ENCODE results near the gene TMPRSS6. TPM values are rescaled to one million over a fixed set of nuclear protein-coding genes. Genes with fewer than 3 reads are reported as not detected.

Gene TMPRSS6
- total RNA-seq, 2 donors from 2014 or later, result 0.33 to 0.52 TPM

DNA sequence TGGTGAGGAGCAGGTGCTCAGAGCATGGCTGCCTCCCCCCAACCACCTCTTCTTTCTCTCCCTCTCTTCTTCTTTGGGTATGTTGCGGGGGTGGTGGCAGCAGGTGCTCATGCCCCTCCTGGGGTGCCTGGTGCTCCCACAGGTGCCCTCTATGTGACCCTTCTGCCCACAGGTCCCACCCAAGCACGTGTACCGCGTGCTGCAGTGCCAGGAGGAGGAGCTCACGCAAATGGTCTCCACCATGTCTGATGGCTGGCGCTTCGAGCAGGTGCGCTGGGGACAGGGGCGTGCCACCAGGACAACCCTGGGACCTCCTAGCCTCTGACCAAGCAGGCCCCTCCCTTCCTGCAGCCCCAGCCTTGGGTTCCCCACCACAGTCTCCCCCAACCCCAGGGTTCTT is 52.3 kb downstream of the TMPRSS6 start:
- Histone ChIP-seq H3K27ac (no peak overlapping the region), H3K36me3 (replicated peaks in 1 of 2; ENCODE audit: insufficient read depth in 1 of 2, low read depth in 2 of 2) (no peaks in the 10 kb centered on the region), H3K27me3 (no peaks in the 10 kb centered on the region), H3K4me3 (no peak overlapping the region), H3K9me3 (no peaks in the 10 kb centered on the region), H3K4me1 (peaks cover 3% of the 10 kb centered on the region)
- TF ChIP-seq, protein P1, sequence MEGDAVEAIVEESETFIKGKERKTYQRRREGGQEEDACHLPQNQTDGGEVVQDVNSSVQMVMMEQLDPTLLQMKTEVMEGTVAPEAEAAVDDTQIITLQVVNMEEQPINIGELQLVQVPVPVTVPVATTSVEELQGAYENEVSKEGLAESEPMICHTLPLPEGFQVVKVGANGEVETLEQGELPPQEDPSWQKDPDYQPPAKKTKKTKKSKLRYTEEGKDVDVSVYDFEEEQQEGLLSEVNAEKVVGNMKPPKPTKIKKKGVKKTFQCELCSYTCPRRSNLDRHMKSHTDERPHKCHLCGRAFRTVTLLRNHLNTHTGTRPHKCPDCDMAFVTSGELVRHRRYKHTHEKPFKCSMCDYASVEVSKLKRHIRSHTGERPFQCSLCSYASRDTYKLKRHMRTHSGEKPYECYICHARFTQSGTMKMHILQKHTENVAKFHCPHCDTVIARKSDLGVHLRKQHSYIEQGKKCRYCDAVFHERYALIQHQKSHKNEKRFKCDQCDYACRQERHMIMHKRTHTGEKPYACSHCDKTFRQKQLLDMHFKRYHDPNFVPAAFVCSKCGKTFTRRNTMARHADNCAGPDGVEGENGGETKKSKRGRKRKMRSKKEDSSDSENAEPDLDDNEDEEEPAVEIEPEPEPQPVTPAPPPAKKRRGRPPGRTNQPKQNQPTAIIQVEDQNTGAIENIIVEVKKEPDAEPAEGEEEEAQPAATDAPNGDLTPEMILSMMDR (IDR thresholded peaks at IDR 0.05), result no peak
- TF ChIP-seq POLR2A (IDR thresholded peaks at IDR 0.05), result no peak
- intact Hi-C loops (cut with DNase I), result loop anchor here (10.0 kb wide), 2 partner anchors 192 to 272 kb away; partner anchors contain the start of gene NCF4
- WGBS, 2 donors, result 78 to 80% methylated on average over 9 of the region's 9 CpGs
- DNase-seq (no peak), ATAC-seq (no peak)

DNA sequence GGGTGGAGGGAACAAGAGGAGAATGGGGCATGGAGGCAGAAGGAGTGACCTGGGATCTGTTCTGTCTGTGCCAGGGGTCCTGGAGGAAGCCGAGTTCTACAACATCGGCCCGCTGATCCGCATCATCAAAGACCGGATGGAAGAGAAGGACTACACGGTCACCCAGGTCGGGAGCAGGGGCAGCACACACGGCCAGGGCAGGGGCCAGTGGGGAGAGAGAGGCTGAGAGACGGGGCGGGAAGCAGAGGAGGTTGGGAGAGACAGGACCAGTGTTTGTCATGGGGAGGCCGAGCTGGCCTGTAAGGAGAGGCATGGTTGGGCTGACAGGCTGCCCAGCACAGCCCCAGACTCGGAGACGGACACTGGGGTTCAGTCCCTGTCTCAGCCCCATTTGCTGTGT is 53.3 kb downstream of the TMPRSS6 start:
- Histone ChIP-seq H3K27me3 (no peaks in the 10 kb centered on the region), H3K9me3 (no peaks in the 10 kb centered on the region), H3K36me3 (replicated peaks in 1 of 2; ENCODE audit: insufficient read depth in 1 of 2, low read depth in 2 of 2) (no peaks in the 10 kb centered on the region), H3K4me1 (peaks cover 8% of the 10 kb centered on the region), H3K27ac (no peak overlapping the region), H3K4me3 (no peak overlapping the region)
- 86% methylated on average over 12 to 13 of the region's 13 CpGs for WGBS, 2 donors
- ATAC-seq, result no peak
- DNase-seq, result no peak
- intact Hi-C loops (cut with DNase I), result loop anchor here (10.0 kb wide), 2 partner anchors 191 to 271 kb away; partner anchors contain the start of gene NCF4
- TF ChIP-seq, protein P1 (IDR thresholded peaks at IDR 0.05), result no peak
- no peak for TF ChIP-seq POLR2A (IDR thresholded peaks at IDR 0.05)

DNA sequence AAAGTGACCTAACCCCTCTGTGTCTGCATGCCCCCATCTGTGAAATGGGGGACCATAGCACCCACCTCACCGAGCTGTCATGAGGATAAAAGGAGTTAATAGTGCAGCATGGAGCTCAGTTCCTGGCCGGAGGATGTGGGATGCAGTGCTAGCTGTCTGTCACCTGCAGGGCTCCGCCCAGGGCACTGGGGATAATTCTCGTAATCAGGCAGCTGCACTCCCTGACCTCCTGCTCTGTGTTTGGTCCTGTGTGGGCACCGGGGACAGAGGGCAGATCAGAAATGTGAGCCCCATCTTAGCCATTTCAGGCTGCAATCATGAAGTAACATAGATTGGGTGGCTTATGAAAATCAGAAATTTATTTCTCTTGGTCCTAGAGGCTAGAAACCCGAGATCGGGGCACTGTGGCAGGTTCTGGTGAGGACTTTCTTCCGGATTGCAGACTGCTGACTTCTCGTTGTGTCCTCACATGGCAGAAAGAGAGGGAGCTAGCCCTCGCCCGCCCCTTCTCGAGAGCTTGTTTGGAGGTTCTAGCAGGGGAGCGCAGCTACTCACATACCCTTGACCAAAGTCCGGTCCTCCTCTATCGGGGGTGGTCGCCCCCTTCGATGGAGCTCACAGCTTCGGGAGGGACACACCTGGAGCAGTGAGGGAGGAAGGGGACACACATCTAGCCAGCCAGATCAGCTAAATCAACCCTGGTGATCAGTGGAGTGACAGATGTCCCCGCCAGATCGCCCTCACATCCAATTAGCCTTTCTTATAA is 54.7 kb downstream of the TMPRSS6 start:
- Histone ChIP-seq H3K4me3 (no peak overlapping the region), H3K27me3 (no peaks in the 10 kb centered on the region), H3K27ac (no peak overlapping the region), H3K4me1 (peaks cover 8% of the 10 kb centered on the region), H3K9me3 (no peaks in the 10 kb centered on the region), H3K36me3 (replicated peaks in 1 of 2; ENCODE audit: insufficient read depth in 1 of 2, low read depth in 2 of 2) (no peaks in the 10 kb centered on the region)
- DNase-seq, result no peak
- WGBS, 2 donors, result 74 to 79% methylated on average over 6 to 20 of the region's 20 CpGs
- ATAC-seq, result no peak
- intact Hi-C loops (cut with DNase I), result loop anchor here (10.0 kb wide), 2 partner anchors 190 to 270 kb away; partner anchors contain the start of gene NCF4
- TF ChIP-seq, protein P1 (IDR thresholded peaks at IDR 0.05), result no peak
- TF ChIP-seq POLR2A (IDR thresholded peaks at IDR 0.05), result no peak

DNA sequence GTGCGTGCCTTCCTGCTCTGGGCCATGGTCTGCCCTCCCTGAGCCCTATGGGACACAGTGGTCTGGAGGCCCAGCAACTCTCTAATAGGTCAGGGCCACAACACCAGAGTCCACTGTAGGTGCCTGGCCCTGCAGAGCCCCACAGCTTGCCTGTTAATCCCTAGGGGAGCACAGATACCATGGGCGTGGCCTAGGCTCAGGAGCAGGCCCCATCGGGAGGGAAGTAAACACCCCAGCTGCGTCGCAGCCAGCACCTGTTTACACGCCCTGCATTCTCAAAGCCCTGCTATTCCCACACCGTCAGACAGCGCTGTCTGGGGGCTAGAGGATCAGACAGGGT is 55.5 kb downstream of the TMPRSS6 start:
- Histone ChIP-seq H3K4me3 (no peak overlapping the region), H3K36me3 (replicated peaks in 1 of 2; ENCODE audit: insufficient read depth in 1 of 2, low read depth in 2 of 2) (no peaks in the 10 kb centered on the region), H3K27me3 (no peaks in the 10 kb centered on the region), H3K9me3 (no peaks in the 10 kb centered on the region), H3K4me1 (peaks cover 8% of the 10 kb centered on the region), H3K27ac (no peak overlapping the region)
- no peak for TF ChIP-seq POLR2A (IDR thresholded peaks at IDR 0.05)
- TF ChIP-seq, protein P1 (IDR thresholded peaks at IDR 0.05), result no peak
- DNase-seq, result no peak
- intact Hi-C loops (cut with DNase I), result loop anchor here (10.0 kb wide), 2 partner anchors 189 to 269 kb away; partner anchors contain the start of gene NCF4
- no peak for ATAC-seq
- WGBS, 2 donors, result 53 to 56% methylated on average over 7 to 8 of the region's 8 CpGs
